CD4-positive, alpha-beta T cell (primary cell): ENCODE measurements around the gene C3orf20. TPM values are rescaled to one million over a fixed set of nuclear protein-coding genes. Genes with fewer than 3 reads are reported as not detected.

ENCODE experiments used
- ATAC-seq: fragments of 200-7000 bp; cut with Tn5 transposase; one replicate; pipeline ENCODE4 v1.10.0; 2022; ENCODE audit warnings: mild to moderate bottlenecking; ENCODE audit not compliant: poor library complexity
- CTCF ChIA-PET: fragments of 350-600 bp; sonication (Branson Sonifier 250); formaldehyde crosslinking; loops from one replicate; lab custom pipeline; 2021; ENCODE audit warnings: antibody characterized with exemption, inconsistent platforms; lab: Charles Lee
- POLR2A ChIA-PET: fragments of 350-600 bp; sonication (Branson Sonifier 250); formaldehyde crosslinking; loops from one replicate; lab custom pipeline; 2021; ENCODE audit warnings: antibody characterized with exemption, inconsistent platforms; lab: Charles Lee
- DNase-seq, 14 experiments: peaks; one replicate each; pipeline ENCODE4 v3.0.0-alpha.2; 2013 to 2020; ENCODE audit warnings: mixed read lengths in 2 of 14
- H3K27ac ChIP-seq, 2 donors: one replicate each; pipeline versions ENCODE4 v1.5.1 to v1.7.0; 2013; ENCODE audit warnings: low read length in 2 of 2, low read depth in 1 of 2, mild to moderate bottlenecking in 1 of 2
- H3K27me3 ChIP-seq, 2 experiments: 1 replicate in 1 of 2; 2 replicates in 1 of 2; pipeline versions ENCODE4 v1.6.1 to v1.7.0; 2013; ENCODE audit warnings: low read length in 2 of 2, control low read depth in 1 of 2, mild to moderate bottlenecking in 1 of 2, moderate library complexity in 1 of 2; ENCODE audit not compliant: insufficient read depth in 2 of 2, control insufficient read depth in 1 of 2
- H3K36me3 ChIP-seq: one replicate; pipeline ENCODE4 v1.6.1; 2013; ENCODE audit warnings: low read length, control low read depth; ENCODE audit not compliant: insufficient read depth
- H3K4me1 ChIP-seq: one replicate; pipeline ENCODE4 v1.6.1; 2013; ENCODE audit warnings: low read length, control low read depth; ENCODE audit not compliant: insufficient read depth
- H3K4me3 ChIP-seq: one replicate; pipeline ENCODE4 v1.5.1; 2013; ENCODE audit warnings: mild to moderate bottlenecking, low read length, moderate library complexity
- H3K9me3 ChIP-seq, 2 experiments: 1 replicate in 1 of 2; 2 replicates in 1 of 2; pipeline versions ENCODE4 v1.6.1 to v1.7.0; 2013; ENCODE audit warnings: low read length in 2 of 2, mild to moderate bottlenecking in 2 of 2, control low read depth in 1 of 2, moderate library complexity in 1 of 2; ENCODE audit not compliant: control insufficient read depth in 1 of 2, insufficient read depth in 1 of 2
- H3K27ac Mint-ChIP-seq: one replicate; pipeline ENCODE4 v1.8.0; 2020; ENCODE audit warnings: mixed read lengths
- H3K27me3 Mint-ChIP-seq: one replicate; pipeline ENCODE4 v1.8.0; 2021; ENCODE audit warnings: mixed read lengths
- H3K36me3 Mint-ChIP-seq: one replicate; pipeline ENCODE4 v1.8.0; 2021; ENCODE audit warnings: low read depth, mixed read lengths
- H3K4me1 Mint-ChIP-seq: one replicate; pipeline ENCODE4 v1.8.0; 2021; ENCODE audit warnings: low read depth, mixed read lengths
- H3K4me3 Mint-ChIP-seq: one replicate; pipeline ENCODE4 v1.8.0; 2020; ENCODE audit warnings: mild to moderate bottlenecking, mixed read lengths
- H3K9me3 Mint-ChIP-seq: one replicate; pipeline ENCODE4 v1.8.0; 2020; ENCODE audit warnings: mixed read lengths
- CTCF ChIP-seq: fragments of 200-600 bp; IDR thresholded peaks from one replicate; pipeline ENCODE4 v1.8.0; 2022; ENCODE audit warnings: antibody characterized with exemption, mild to moderate bottlenecking
- intact Hi-C, 2 experiments: fragments of 100-400 bp; cut with DNase I in 1 of 2; cut with micrococcal nuclease in 1 of 2; formaldehyde crosslinking; loops; one replicate each; pipeline versions ENCODE4 v1.15.1 to v1.9.0; 2023 to 2025; cut with DNase I, micrococcal nuclease
- total RNA-seq, 174 experiments: library from RNA in 2 of 174; stranded (reverse) in 2 of 174; gene quantifications; one replicate each; pipeline ENCODE4 v1.2.3 and lab custom pipeline; 2021 to 2026

Gene C3orf20
- total RNA-seq, 2 experiments from 2014 or later = 0.14 TPM; not detected in 1

- CTCF ChIA-PET = no interaction called here
- intact Hi-C loops = no loop called here
Observed at GRCh38 chr3:14769544-14770325, 94.8 kb downstream of the C3orf20 start.

GRCh38 chr3:14770591-14770990 lies 95.7 kb downstream of the C3orf20 start:
- ATAC-seq = no peak
- Histone ChIP-seq H3K27me3 (no peaks in the 10 kb centered on the region), H3K4me3 (no peak overlapping the region), H3K36me3 (no peaks in the 10 kb centered on the region), H3K9me3 (no peaks in the 10 kb centered on the region), H3K4me1 (no peaks in the 10 kb centered on the region), H3K27ac (no peak overlapping the region)
- POLR2A ChIA-PET = no interaction called here
- intact Hi-C loops = no loop called here
- no peak for DNase-seq
- CTCF ChIA-PET = no interaction called here
- Mint-ChIP-seq H3K4me3 (no peak overlapping the region), H3K9me3 (no peaks in the 10 kb centered on the region), H3K4me1 (no peaks in the 10 kb centered on the region), H3K36me3 (no peaks in the 10 kb centered on the region), H3K27ac (no peak overlapping the region), H3K27me3 (peaks cover 5% of the 10 kb centered on the region)
- no peak for TF ChIP-seq CTCF

More at GRCh38 chr3:14769544-14770325, 94.8 kb downstream of the C3orf20 start:
- Histone ChIP-seq H3K9me3 (no peaks in the 10 kb centered on the region), H3K4me3 (no peak overlapping the region), H3K36me3 (no peaks in the 10 kb centered on the region), H3K27ac (no peak overlapping the region), H3K27me3 (no peaks in the 10 kb centered on the region), H3K4me1 (no peaks in the 10 kb centered on the region)
- TF ChIP-seq CTCF = no peak
- Mint-ChIP-seq H3K27ac (no peak overlapping the region), H3K27me3 (peaks cover 5% of the 10 kb centered on the region), H3K4me1 (no peaks in the 10 kb centered on the region), H3K9me3 (no peaks in the 10 kb centered on the region), H3K36me3 (no peaks in the 10 kb centered on the region), H3K4me3 (no peak overlapping the region)
- POLR2A ChIA-PET = no interaction called here
- DNase-seq (no peak), ATAC-seq (no peak)

GRCh38 chr3:14771593-14772497 lies 96.9 kb downstream of the C3orf20 start:
- Histone ChIP-seq H3K9me3 (no peaks in the 10 kb centered on the region), H3K4me1 (no peaks in the 10 kb centered on the region), H3K27me3 (peaks cover 0 to 2% of the 10 kb centered on the region in 2 experiments), H3K27ac (no peak overlapping the region), H3K4me3 (no peak overlapping the region), H3K36me3 (no peaks in the 10 kb centered on the region)
- POLR2A ChIA-PET = no interaction called here
- H3K4me3 Mint-ChIP-seq = no peak overlapping the region
- peaks cover 5% of the 10 kb centered on the region for H3K27me3 Mint-ChIP-seq
- no peaks in the 10 kb centered on the region for H3K36me3 Mint-ChIP-seq
- no peaks in the 10 kb centered on the region for H3K4me1 Mint-ChIP-seq
- CTCF ChIA-PET = interaction anchor here (0.6 kb wide), 1 partner anchor 65 kb away, joined by 3 read pairs; no protein-coding TSS in a partner anchor
- no peak for DNase-seq
- no peaks in the 10 kb centered on the region for H3K9me3 Mint-ChIP-seq
- TF ChIP-seq CTCF = no peak
- intact Hi-C loops = no loop called here
- H3K27ac Mint-ChIP-seq = no peak overlapping the region
- no peak for ATAC-seq
